HG02763 (cell line): Measurements from ENCODE around the gene NSUN6.
"Not testable (repeated sequence)": the region's sequence is repeated elsewhere in the genome, so short reads cannot be mapped to it uniquely, and the experiment has no call there.

ENCODE experiments used
- ATAC-seq: cut with Tn5 transposase; IDR thresholded peaks from one replicate; pipeline ENCODE4 v1.9.1; 2021; ENCODE audit warnings: mild to moderate bottlenecking, moderate library complexity; ENCODE audit not compliant: unreplicated experiment

The NSUN6 gene

DNA sequence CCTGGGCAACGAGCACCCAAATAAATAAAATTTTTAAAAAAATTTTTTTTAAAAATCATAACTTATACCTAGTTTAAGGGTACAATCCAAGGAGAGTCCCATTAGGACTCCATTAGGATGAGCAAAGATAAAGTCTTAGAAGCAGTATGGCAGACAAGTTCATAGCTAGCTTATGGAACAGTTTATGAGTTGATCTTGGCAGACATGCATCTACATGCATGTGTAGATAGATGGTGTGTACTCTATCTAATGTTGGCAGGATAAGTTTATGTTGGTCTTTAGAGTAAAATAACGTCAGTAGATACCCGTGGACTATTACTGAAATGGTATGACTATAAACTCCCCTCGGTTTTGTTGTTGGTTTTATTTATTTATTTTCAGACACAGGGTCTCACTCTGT lies 40.2 kb downstream of the NSUN6 start:
- ATAC-seq: no peak

DNA sequence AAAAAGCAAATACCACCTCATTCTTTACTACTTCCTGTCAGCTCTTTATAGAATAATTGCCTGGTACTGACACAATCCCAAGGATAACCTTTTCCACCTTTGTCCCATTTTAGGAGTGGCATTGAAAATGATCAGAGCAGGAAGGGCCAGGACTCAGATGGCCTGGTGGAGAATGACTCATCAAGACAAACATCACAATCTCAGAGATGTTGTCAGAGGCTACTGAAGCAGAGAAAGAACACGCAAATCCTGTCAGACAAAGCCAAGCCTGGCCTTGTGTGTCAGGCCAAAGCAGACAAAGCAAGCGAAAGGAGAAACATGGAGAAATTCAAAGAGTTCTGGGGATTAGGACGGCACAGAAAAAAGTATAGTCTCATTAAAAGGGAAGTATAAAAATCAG lies 40.9 kb downstream of the NSUN6 start:
- no peak for ATAC-seq

DNA sequence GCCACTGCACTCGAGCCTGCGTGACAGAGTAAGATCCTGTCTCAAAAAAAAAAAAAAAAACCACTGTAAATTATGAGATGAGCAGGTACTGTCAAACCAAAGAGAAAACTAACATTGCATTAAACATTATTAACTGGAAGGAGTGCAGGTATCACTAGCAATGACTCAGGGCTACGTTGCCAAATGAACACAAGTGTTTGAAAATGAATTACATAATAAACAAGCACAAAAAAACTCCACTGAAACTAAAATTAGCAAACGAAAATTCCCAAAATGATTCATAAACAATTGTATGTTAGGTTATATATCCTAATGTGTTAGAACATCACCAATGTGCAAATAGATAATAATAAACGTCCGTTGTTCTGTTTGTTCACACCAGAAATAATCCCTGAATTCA lies 42.8 kb downstream of the NSUN6 start:
- no peak for ATAC-seq

DNA sequence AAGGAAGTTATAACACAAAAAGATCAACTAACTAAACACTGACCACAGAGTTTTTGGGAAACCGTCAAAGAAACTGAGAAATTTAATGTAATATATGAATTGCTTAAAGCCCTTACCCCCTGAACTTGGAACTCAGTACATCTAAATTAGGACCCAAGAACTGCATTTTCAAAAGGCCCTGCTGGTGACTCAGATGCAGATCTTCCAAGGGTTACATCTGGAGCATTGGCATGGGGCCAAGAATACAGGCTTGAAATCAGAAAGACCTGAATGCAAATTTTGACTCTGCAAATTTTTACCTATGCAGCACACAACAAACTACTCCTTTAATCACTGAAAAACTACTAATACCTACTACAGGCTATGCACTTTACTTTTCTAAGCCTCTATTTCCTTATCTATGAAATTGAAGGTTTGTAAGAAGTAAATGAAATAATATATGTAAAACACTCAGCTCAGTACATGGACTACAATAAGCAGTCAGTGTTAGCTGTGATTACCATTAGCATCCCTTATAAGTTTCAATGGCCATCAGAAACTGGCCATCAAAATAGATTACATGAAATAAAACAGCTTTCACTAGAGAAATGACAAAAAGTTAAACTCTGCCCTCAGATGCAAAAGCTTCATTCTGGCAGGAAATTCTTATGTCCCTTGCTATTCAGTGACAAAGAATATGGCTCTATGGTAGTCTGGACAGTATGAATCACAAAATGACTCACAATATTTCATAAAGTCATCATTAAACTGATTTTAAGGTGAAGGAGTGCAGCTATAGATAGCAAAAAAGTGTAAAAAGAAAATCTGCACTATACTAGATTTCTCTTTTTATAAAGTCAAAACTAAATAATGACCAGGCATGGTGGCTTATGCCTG lies 43.6 kb downstream of the NSUN6 start:
- ATAC-seq: no peak

DNA sequence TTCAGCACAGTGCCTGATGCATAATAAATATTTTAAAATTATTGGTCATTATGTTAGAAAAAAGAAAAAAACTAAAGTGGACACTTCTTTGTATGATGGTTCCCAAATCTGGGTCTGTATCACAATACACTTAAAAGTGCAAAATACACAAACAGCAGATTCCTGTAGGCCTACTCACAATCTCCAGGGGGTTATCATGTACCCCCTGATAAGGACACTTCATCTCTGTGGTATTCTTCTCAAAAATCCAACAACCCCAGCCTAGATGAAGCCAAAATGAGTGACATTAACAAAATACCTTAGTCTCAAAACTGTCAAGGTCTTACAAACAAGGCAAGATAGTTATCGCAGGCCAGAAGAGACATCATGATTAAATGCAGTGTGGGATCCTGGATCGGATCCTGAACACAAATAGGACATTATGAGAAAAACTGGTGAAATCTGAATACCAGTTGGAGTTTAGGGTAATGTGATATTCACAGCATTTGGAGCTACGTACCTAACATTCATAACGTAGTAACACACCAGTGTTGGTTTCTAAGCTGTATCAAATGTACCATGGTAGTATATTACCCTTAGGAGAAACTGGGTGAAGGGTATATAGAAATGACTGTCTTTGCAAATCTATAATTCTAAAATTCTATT lies 45.2 kb downstream of the NSUN6 start:
- no peak for ATAC-seq

DNA sequence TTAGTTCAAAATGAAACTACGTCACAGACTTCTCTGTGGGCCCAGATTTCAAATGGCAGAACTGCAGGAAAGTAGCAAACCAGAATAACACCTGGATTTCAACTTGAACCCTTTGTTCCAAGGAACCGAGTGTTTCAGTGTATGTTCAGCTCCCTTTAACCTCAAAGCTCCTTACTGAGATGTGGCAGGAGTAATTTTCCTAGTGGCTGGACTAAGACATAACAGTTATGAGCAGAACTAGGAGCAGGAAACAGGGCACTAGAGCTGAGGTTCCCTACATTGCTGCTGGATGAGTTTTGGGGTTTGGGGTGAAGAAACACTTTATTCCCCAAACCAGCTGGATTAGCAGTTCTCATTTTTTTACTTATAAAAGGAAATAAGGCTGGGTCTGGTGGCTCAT lies 50.1 kb downstream of the NSUN6 start:
- ATAC-seq: no peak

DNA sequence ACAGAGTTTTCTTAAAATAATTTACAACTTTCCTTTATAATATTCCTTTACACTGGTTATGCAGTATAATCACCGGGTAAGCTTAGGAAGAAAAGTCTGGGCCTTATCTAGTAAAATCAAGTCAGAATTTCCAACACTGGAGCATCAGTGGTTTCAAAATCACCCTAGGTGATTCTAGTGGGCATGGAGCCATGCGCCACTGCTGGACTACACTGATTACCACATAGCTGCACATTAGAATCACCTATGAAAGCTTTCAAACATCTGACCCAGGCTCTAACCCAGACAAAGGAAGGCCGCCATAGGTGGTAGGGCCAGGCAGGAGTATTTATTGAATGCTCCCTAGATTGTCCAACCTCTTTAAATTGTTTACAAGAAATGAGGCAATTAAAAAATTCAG lies 52.0 kb downstream of the NSUN6 start:
- ATAC-seq: no peak

DNA sequence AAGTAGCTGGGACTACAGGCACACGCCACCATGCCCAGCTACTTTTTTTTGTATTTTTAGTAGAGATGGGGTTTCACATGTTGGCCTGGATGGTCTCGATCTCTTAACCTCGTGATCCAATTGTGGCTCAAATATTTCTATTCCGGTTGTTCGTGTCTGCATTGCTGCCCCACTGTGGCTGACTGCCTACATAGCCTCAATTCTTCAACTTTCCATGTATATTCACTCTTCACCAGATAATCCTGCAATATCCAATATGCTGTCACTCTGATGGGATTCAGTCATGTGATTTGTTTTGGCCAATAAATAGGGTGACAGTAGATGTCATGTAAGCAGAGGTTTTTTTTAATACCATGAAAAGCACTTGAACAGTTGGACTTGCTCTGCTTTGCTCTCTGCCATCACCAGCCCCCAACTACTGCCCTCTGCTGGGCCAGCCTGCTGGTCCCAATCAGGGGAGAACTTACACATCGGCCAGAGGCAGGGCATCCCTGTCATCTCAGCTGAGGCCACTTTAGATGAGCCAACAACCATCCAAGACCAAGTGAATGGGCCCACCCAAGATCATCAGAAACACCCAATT lies 56.7 kb downstream of the NSUN6 start:
- ATAC-seq: no peak

DNA sequence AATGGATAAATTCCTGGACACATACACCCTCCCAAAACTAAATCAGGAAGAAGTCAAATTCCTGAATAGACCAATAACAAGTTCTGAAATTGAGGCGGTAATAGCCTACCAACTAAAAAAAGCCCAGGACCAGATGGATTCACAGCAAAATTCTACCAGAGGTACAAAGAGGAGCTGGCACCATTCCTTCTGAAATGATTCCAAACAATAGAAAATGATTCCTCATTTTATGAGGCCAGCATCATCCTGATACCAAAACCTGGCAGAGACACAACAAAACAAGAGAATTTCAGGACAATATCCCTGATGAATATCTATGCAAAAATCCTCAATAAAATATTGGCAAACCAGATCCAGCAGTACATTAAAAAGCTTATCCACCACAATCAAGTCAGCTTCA lies 60.2 kb downstream of the NSUN6 start:
- ATAC-seq: not testable (repeated sequence)

DNA sequence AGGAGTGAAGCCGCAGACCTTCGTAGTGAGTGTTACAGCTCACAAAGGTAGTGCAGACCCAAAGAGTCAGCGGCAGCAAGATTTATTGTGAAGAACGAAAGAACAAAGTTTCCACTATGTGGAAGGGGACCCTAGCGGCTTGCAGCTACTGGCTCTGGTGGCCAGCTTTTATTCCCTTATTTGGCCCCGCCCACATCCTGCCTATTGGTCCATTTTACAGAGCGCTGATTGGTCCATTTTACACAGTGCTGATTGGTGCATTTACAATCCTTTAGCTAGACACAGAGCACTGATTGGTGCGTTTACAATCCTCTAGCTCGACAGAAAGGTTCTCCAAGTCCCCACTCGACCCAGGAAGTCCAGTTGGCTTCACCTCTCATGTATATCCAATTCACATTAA lies 64.8 kb downstream of the NSUN6 start:
- ATAC-seq: not testable (repeated sequence)

DNA sequence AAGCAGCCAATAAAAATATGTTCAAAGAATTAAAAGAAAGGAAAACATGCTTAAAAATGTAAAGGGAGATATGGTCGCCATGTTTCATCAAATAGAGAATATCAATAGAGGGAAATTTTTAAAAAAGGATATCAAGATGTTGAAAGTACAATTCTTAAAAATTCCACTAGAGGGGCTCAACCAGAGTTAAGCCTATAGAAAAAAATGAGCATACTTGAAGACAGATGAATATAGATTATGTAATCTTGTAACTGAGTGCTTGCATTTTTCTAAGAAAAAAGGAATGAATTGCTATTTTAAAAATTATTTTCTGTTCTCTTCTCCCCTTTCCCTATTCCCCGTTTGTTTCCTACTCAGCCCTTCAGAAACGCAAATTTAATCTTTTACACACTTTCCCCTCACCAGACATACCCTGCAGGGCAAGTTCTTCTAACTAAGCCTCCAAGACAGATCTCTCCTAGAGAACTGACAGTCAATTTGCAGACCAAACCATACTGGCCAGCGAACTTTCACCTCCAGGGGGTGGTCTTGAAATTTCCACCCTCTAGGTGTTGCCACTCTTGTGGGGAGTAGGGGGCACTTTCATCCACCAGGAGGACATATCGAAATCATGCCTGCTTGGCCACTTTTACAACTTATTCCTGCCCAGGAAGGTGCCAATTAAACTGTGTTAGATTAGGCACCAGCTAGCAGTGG lies 67.7 kb downstream of the NSUN6 start:
- ATAC-seq: no peak

DNA sequence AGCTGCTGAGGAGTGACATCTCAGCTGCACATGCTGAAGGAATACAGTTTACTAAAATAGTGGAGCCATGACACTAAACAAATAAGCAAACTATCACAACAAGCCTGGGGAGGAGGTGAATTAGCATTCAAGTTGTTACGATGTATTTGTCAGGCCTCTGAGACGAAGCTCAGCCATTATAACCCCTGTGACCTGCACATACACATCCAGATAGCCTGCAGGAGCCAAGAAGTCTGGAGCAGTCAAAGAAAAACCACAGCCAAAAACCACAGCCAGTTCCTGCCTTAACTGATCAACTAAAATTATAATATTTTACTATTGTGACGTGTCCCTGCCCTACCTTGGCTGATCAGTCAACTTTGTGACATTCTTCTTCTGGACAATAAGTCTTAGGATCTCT lies 68.6 kb downstream of the NSUN6 start:
- ATAC-seq: no peak

DNA sequence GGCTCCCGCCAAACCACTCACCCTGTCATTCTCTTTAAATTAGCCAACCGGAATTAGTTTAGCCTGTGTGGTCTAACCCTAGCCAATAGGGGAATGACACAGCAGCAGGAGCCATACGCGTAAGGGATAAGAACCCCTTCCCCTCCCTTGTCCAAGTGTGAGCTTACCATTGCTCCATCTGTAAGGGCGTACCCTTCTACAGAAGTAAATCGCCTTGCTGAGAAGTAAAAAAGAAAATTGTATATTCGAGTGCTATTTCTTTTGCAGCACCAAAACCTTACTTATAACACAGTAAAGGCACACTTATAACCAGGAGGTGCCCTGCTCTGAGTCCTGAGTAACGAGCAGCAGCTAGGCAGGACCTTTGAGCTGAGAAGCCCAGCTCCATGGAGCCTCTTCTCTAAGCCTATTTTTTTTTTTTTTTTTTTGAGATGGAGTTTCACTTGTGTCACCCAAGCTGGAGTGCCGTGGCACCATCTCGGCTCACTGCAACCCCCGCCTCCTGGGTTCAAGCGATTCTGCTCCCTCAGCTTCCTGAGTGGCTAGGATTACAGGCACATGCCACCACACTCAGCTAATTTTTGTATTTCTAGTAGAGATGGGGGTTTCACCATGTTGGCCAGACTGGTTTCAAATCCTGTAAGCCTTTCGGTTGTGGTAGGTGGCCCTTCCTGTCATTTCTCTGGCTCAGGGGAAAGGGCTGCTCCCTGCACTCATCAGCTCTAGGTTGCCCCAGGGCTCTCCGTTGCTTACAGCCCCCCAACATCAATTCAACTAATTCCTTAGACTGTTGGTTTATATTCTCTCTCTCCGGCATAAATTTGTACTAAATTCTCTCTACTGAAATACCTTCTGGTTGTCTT lies 73.3 kb downstream of the NSUN6 start:
- ATAC-seq: no peak

DNA sequence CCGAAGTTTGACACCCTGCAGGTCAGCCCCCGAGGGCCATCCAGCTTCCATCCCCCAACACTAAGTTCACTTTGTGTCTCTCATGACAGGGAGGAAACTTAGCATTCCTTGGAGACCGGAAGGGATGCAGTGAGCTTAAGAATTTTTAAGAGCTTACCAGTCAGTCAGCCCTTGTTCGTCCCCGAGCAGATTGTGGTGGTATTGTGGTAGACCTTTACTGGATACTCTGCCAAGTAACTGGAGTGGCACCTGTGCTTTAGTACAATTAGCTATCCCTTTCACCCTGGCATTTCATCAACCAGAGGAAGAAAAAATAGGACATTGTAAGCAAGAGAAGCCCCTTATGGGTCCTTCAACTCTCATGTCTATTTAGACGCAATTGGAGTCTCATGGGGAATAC lies 74.8 kb downstream of the NSUN6 start:
- ATAC-seq: no peak

DNA sequence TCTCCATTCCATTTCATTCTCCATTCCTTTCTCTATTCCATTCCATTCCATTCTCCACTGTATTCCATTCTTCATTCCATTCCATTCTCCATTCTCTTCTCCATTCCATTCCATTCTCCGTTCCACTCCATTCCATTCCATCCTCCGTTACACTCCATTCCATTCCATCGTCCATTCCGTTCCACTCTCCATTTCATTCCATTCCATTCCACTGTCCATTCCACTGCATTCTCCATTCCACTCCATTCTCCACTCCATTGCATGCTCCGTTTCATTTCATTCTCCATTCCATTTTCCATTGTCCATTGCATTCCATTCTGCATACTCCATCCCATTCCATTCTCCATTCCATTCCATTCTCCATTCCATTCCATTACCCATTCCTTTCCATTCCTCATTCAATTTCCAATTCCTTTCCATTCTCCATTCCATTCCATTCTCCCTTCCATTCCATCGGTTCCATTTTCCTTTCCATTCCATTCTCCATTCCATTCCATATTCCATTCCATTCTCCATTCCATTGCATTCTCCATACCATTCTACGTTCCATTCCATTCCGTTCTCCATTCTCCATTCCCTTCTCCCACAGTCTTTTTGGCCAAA lies 78.3 kb downstream of the NSUN6 start:
- ATAC-seq: no peak

DNA sequence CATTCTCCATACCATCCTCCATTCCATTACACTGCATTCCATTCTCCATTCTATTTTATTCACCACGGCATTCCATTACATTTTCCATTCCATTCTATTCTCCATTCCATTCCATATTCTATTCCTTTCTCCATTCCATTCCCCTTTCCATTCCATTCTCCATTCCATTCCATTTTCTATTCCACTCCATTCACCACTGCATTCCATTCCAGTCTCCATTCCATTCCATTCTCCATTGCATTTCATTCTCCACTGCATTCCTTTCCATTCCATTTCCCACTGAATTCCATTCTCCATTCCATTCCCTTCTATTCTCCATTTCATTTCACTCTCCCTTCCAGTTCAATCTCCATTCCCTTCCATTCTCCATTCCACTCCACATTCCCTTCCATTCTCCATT lies 79.6 kb downstream of the NSUN6 start:
- ATAC-seq: no peak

DNA sequence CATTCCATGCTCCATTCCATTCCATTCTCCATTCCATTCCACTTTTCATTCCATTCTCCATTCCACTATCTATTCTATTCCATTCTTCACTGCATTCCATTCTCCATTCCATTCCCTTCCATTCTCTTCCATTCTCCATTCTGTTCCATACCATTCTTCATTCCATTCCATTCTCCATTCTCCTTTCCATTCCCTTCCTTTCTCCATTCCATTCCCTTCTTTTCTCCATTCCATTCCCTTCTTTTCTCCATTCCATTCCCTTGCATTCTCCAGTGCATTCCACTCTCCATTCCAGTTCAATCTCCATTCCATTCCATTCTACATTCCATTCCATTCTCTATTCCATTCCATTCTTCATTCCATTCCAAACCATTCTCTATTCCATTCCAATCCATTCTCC lies 80.3 kb downstream of the NSUN6 start:
- no peak for ATAC-seq

DNA sequence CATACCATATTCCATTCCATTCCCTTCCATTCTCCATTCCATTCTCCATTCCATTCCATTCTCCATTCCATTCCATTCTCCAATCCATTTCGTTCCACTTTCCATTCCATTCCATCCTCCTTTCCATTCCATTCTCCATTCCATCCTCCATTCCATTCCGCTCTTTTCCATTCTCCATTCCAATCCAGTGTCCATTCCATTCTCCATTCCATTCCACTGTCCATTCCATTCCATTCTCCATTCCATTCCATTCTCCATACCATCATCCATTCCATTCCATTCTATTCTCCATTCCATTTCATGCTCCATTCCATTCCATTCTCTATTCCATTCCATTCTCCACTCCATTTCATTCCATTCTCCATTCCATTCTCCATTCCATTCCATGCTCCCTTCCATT lies 81.0 kb downstream of the NSUN6 start:
- ATAC-seq: not testable (repeated sequence)

DNA sequence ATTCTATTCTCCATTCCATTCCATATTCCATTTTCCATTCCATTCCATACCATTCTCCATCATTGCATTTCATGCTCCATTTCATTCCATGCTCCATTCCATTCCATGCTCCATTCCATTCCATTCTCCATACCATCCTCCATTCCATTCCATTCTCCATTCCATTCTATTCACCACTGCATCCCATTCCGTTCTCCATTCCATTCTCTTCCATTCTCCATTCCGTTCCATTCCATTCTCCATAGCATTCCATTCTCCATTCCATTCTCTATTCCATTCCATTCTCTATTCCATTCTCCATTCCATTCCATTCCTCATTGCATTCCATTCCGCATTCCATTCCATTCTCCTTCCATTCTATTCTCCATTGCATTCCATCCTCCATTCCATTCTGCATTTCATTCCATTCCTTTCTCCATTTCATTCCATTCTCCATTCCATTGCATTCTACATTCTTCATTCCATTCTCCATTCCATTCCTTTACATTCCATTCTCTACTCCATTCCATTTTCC lies 84.0 kb downstream of the NSUN6 start:
- ATAC-seq: no peak

DNA sequence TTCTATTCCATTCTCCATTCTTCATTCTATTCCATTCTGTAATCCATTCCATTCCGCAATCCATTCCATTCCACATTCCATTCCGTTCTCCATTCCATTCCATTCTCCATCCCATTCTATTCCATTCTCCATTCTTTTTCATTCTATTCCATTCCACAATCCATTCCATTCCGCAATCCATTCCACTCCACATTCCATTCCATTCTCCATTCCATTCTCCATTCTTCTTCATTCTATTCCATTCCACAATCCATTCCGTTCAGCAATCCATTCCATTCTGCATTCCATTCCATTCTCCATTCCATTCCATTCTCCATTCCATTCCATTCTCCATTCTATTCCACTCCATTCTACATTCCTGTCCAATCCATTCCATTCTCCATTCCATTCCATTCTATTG lies 85.2 kb downstream of the NSUN6 start:
- no peak for ATAC-seq
